Natural killer cell (primary cell): ENCODE data around the gene THOC6. TPM values are rescaled to one million over a fixed set of nuclear protein-coding genes. Genes with fewer than 3 reads are reported as not detected.

Source experiments
- ATAC-seq, 3 donors: fragments of 150-1000 bp in 2 of 3; fragments of 200-7000 bp in 1 of 3; cut with Tn5 transposase; 1 replicate in 1 of 3; 2 replicates in 2 of 3; pipeline ENCODE4 v1.10.0; 2021; ENCODE audit warnings: mild to moderate bottlenecking in 2 of 3, moderate library complexity in 2 of 3
- DNase-seq, 2 donors: peaks; one replicate each; pipeline versions ENCODE4 v3.0.0 to v3.0.0-alpha.2; 2013 to 2021; ENCODE audit warnings: mixed read lengths in 1 of 2
- H3K27ac ChIP-seq: one replicate; pipeline ENCODE4 v1.5.1; 2013; ENCODE audit warnings: mild to moderate bottlenecking, low read length
- H3K27me3 ChIP-seq: one replicate; pipeline ENCODE4 v1.6.1; 2013; ENCODE audit warnings: low read length; ENCODE audit not compliant: control insufficient read depth, insufficient read depth
- H3K36me3 ChIP-seq: one replicate; pipeline ENCODE4 v1.6.1; 2013; ENCODE audit warnings: low read length; ENCODE audit not compliant: control insufficient read depth, insufficient read depth
- H3K4me1 ChIP-seq: one replicate; pipeline ENCODE4 v1.6.1; 2013; ENCODE audit warnings: low read length; ENCODE audit not compliant: control insufficient read depth, insufficient read depth
- H3K4me3 ChIP-seq: one replicate; pipeline ENCODE4 v1.5.1; 2013; ENCODE audit warnings: low read length
- H3K9me3 ChIP-seq: one replicate; pipeline ENCODE4 v1.6.1; 2013; ENCODE audit warnings: low read length; ENCODE audit not compliant: control insufficient read depth, insufficient read depth
- H3K27ac Mint-ChIP-seq, 2 donors: one replicate each; pipeline ENCODE4 v1.8.0; 2022; ENCODE audit warnings: mild to moderate bottlenecking in 2 of 2, mixed read lengths in 2 of 2, moderate library complexity in 1 of 2
- H3K27me3 Mint-ChIP-seq, 2 donors: one replicate each; pipeline ENCODE4 v1.8.0; 2022; ENCODE audit warnings: low read depth in 2 of 2, mixed read lengths in 2 of 2
- H3K36me3 Mint-ChIP-seq: one replicate; pipeline ENCODE4 v1.8.0; 2022; ENCODE audit warnings: mixed read lengths
- H3K4me1 Mint-ChIP-seq, 2 donors: one replicate each; pipeline ENCODE4 v1.8.0; 2022; ENCODE audit warnings: mixed read lengths in 2 of 2
- H3K4me3 Mint-ChIP-seq: one replicate; pipeline ENCODE4 v1.8.0; 2022; ENCODE audit warnings: mild to moderate bottlenecking, moderate library complexity, mixed read lengths
- H3K9me3 Mint-ChIP-seq, 2 donors: one replicate each; pipeline ENCODE4 v1.8.0; 2022; ENCODE audit warnings: mixed read lengths in 2 of 2
- WGBS: methylation state at CpG from one replicate; pipeline ENCODE4 v1.1.7; 2013; ENCODE audit warnings: missing lambda C conversion rate; ENCODE audit not compliant: insufficient coverage; 5-methylcytosine and 5-hydroxymethylcytosine counted together
- intact Hi-C: fragments of 100-400 bp; cut with micrococcal nuclease; formaldehyde crosslinking; loops from one replicate; pipeline ENCODE4 v1.14.2; 2022
- total RNA-seq, 4 donors: library from RNA; stranded (reverse); fragments of 120-200 nt in 1 of 4; gene quantifications; one replicate each; pipeline versions ENCODE4 v1.2.3 to v1.2.4, GENCODE V29; 2013 to 2022
- TF ChIP-seq, protein P1 (sequence below): fragments of 200-600 bp; IDR thresholded peaks from one replicate; pipeline ENCODE4 v1.8.0; 2022; ENCODE audit warnings: antibody characterized with exemption

The THOC6 gene
- total RNA-seq, 3 donors from 2014 or later (not counting 1 experiment from before 2014, with no cell fraction given), result 17.1 to 21.5 (median 17.2) TPM

DNA sequence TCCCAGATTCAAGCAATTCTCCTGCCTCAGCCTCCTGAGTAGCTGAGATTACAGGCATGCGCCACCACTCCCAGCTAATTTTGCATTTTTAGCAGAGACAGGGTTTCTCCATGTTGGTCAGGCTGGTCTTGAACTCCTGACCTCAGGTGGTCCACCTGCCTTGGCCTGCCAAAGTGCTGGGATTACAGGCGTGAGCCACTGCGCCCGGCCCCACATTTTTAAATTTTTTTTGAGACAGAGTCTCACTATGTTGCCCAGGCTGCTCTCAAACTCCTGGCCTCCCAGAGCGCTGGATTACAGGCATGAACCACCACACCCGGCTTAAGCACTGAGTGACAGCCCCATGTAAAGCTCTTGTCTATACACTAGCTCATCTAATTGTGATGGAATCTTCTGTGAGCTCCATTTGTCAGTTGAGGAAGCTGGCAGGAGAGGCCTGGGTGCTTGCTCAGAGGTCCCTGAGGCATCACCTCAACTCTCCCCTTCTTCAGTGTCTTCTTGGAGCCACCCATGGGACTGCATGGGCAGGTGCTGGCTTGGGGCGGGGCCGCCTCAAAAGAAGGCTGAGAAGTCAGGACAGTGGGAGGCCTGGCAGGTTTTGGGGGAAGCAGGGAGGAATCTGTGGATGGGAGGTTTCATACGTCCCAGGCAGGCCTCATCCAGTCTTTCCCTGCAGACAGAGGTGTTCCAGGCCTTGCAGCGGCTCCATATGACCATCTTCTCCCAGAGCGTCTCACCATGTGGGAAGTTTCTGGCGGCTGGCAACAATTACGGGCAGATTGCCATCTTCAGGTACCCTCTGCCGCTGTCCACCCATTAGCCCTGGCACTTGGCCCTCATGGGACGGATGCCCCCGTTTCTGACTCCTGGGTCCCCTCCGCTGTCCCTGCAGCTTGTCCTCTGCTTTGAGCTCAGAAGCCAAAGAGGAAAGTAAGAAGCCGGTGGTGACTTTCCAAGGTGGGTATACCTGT is 1.5 kb downstream of the THOC6 start:
- H3K4me1 Mint-ChIP-seq, result peaks cover 36 to 67% of the 10 kb centered on the region in 2 donors
- peaks cover 15% of the 10 kb centered on the region for H3K27me3 ChIP-seq
- 96% methylated on average over 18 of the region's 18 CpGs for WGBS

DNA sequence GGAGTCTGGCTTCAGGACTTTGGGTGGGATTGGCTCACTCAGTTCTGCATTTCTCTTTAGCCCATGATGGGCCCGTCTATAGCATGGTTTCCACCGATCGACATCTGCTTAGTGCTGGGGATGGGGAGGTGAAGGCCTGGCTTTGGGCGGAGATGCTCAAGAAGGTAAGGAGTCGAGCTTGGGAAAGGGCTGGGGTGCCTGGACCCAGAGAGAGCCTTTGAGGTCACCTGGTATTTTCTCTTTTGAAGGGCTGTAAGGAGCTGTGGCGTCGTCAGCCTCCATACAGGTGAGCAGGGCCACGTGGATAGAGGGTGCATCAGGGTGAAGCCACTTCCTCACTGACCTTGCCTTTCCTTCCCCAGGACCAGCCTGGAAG is 2.2 kb downstream of the THOC6 start:
- Mint-ChIP-seq H3K4me3 (no peak overlapping the region), H3K27ac (no peak overlapping the region), H3K4me1 (peaks cover 36 to 61% of the 10 kb centered on the region in 2 donors), H3K27me3 (peaks cover 7 to 21% of the 10 kb centered on the region in 2 donors), H3K36me3 (no peaks in the 10 kb centered on the region), H3K9me3 (no peaks in the 10 kb centered on the region)
- H3K36me3 ChIP-seq, result peaks cover 15% of the 10 kb centered on the region
- H3K27me3 ChIP-seq, result peaks cover 22% of the 10 kb centered on the region
- H3K4me3 ChIP-seq, result no peak overlapping the region
- intact Hi-C loops, result no loop called here
- H3K4me1 ChIP-seq, result peaks cover 62% of the 10 kb centered on the region
- TF ChIP-seq, protein P1, sequence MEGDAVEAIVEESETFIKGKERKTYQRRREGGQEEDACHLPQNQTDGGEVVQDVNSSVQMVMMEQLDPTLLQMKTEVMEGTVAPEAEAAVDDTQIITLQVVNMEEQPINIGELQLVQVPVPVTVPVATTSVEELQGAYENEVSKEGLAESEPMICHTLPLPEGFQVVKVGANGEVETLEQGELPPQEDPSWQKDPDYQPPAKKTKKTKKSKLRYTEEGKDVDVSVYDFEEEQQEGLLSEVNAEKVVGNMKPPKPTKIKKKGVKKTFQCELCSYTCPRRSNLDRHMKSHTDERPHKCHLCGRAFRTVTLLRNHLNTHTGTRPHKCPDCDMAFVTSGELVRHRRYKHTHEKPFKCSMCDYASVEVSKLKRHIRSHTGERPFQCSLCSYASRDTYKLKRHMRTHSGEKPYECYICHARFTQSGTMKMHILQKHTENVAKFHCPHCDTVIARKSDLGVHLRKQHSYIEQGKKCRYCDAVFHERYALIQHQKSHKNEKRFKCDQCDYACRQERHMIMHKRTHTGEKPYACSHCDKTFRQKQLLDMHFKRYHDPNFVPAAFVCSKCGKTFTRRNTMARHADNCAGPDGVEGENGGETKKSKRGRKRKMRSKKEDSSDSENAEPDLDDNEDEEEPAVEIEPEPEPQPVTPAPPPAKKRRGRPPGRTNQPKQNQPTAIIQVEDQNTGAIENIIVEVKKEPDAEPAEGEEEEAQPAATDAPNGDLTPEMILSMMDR, result no peak
- H3K27ac ChIP-seq, result no peak overlapping the region
- DNase-seq (no peak), ATAC-seq (no peak)
- WGBS, result 96% methylated on average over 8 of the region's 8 CpGs
- H3K9me3 ChIP-seq, result no peaks in the 10 kb centered on the region

More for the DNA sequence above, 1.5 kb downstream of the THOC6 start:
- intact Hi-C loops, result no loop called here
- H3K36me3 Mint-ChIP-seq, result no peaks in the 10 kb centered on the region
- H3K9me3 ChIP-seq, result no peaks in the 10 kb centered on the region
- ATAC-seq (no peak), DNase-seq (no peak)
- no peak overlapping the region for H3K27ac Mint-ChIP-seq
- no peak overlapping the region for H3K4me3 Mint-ChIP-seq
- H3K4me1 ChIP-seq, result peaks cover 69% of the 10 kb centered on the region
- peaks cover 15% of the 10 kb centered on the region for H3K36me3 ChIP-seq
- TF ChIP-seq, protein P1, result no peak
- no peaks in the 10 kb centered on the region for H3K9me3 Mint-ChIP-seq
- peaks cover 7 to 17% of the 10 kb centered on the region in 2 donors for H3K27me3 Mint-ChIP-seq
- H3K4me3 ChIP-seq, result no peak overlapping the region
- H3K27ac ChIP-seq, result no peak overlapping the region

DNA sequence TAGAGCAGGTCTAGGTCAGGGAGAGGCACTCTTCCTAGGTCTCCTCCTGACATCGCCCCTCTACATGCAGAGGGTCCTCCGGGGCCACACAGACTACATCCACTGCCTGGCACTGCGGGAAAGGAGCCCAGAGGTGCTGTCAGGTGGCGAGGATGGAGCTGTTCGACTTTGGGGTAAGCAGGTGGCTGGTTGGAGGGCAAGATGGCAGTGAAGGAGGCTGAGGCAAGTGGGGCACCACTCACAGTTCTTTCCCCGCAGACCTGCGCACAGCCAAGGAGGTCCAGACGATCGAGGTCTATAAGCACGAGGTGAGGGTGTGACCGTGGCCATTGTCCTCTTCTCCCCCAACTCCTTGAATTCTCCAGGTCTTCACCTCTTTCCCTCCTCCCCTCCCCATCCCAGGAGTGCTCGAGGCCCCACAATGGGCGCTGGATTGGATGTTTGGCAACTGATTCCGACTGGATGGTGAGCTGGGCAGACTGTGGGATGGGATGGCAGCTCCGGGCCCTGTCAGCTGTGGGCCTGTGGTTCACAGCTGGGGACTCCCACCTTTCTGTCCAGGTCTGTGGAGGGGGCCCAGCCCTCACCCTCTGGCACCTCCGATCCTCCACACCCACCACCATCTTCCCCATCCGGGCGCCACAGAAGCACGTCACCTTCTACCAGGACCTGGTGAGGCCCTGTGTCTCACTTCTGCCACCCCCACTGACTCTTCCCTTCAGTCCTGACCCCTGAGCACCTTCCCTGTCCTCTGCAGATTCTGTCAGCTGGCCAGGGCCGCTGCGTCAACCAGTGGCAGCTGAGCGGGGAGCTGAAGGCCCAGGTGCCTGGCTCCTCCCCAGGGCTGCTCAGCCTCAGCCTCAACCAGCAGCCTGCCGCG is 3.0 kb downstream of the THOC6 start:
- H3K4me3 ChIP-seq, result no peak overlapping the region
- no peak overlapping the region for H3K4me3 Mint-ChIP-seq

More for the DNA sequence above, 3.0 kb downstream of the THOC6 start:
- no peaks in the 10 kb centered on the region for H3K9me3 ChIP-seq
- Mint-ChIP-seq H3K9me3 (no peaks in the 10 kb centered on the region), H3K27ac (no peak overlapping the region), H3K27me3 (peaks cover 7 to 24% of the 10 kb centered on the region in 2 donors), H3K4me1 (peaks cover 28 to 52% of the 10 kb centered on the region in 2 donors), H3K36me3 (no peaks in the 10 kb centered on the region)
- no peak overlapping the region for H3K27ac ChIP-seq
- peaks cover 54% of the 10 kb centered on the region for H3K4me1 ChIP-seq
- DNase-seq (no peak), ATAC-seq (no peak)
- TF ChIP-seq, protein P1, result no peak
- WGBS, result 97% methylated on average over 22 of the region's 24 CpGs
- peaks cover 15% of the 10 kb centered on the region for H3K36me3 ChIP-seq
- peaks cover 23% of the 10 kb centered on the region for H3K27me3 ChIP-seq
- intact Hi-C loops, result no loop called here
